GDM1 (cell line): ENCODE measurements around the gene CYP26B1.

Source experiments
- DNase-seq: peaks from one replicate; lab custom pipeline; 2025; lab: John Stamatoyannopoulos, UW

Gene CYP26B1

GRCh38 chr2:72082021-72082601 lies 65.6 kb downstream of the CYP26B1 start:
- DNase-seq = no peak

- DNase-seq = no peak
These were observed 66.2 kb downstream of the CYP26B1 start for GRCh38 chr2:72081451-72081850.

- no peak for DNase-seq
These were observed 67.1 kb downstream of the CYP26B1 start for GRCh38 chr2:72080286-72081145.
